SHP77 treated with DMSO at 0.1 percent for 48 hours (cell line): ENCODE measurements around the gene PDCD1.
"Not testable (repeated sequence)": the region's sequence is repeated elsewhere in the genome, so short reads cannot be mapped to it uniquely, and the experiment has no call there.

Experiments used
- DNase-seq: peaks from one replicate; lab custom pipeline; 2025; lab: John Stamatoyannopoulos, UW

The PDCD1 gene

DNA sequence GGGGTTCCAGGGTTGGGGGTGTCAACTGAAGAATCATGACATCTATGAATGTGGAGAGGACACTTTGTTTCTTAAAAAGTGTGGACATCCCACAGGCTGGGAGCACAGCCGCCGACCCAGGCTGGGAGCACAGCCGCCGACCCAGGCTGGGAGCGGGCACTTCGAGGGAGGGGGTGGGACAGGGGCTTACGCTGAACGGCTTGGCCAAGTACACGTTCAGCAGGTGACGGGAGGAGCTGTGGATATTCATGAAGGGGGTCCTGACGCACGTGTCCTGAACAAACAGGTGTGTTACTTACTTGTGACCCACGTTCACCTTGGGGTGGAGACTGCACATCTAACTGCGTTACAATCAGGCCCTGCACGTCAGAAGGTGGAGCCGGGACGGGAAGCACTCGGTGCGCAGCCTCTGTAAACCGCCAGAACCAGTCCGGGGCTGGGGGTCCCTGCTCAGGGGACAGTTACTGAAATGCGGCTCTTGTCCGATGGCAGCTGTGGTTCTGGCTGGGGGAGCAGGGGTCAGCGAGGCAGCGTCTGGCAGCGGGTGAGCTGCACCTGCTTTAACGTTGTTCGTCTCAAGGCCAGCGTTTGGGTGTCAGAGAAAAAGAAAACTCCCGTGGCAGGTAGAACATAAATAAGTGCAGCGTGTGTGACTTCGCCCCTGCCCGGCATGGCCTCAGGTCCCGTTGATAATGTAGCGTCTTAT, 58.3 kb downstream of the PDCD1 start:
- DNase-seq, result not testable (repeated sequence)
